Thoracic aorta (tissue), 2 donors: ENCODE measurements around the gene FGD6. TPM values are rescaled to one million over a fixed set of nuclear protein-coding genes. Genes with fewer than 3 reads are reported as not detected.
"Not testable (repeated sequence)": the region's sequence is repeated elsewhere in the genome, so short reads cannot be mapped to it uniquely, and the experiment has no call there.

Experiments
- ATAC-seq: fragments of 150-250 bp; one replicate; pipeline ENCODE4 v1.8.0; 2017; ENCODE audit warnings: low read depth; ENCODE audit not compliant: insufficient number of reproducible peaks, low FRiP score
- DNase-seq: peaks from one replicate; pipeline ENCODE4 v3.0.0-alpha.2; 2020; ENCODE audit warnings: low spot score
- H3K27ac ChIP-seq, 2 donors: fragments of 200-600 bp; sonication (generic); 1 replicate in 1 of 2; 2 replicates in 1 of 2; pipeline ENCODE4 v1.5.1; 2016; ENCODE audit warnings: mild to moderate bottlenecking in 2 of 2, moderate library complexity in 2 of 2
- H3K27me3 ChIP-seq: fragments of 200-600 bp; sonication (generic); replicated peaks from 2 replicates; pipeline ENCODE4 v1.6.0; 2016; ENCODE audit warnings: mild to moderate bottlenecking; ENCODE audit not compliant: insufficient read depth
- H3K36me3 ChIP-seq: fragments of 200-600 bp; sonication (generic); one replicate; pipeline ENCODE4 v1.5.1; 2016
- H3K4me1 ChIP-seq, 2 donors: fragments of 200-600 bp; sonication (generic); 1 replicate in 1 of 2; 2 replicates in 1 of 2; pipeline versions ENCODE4 v1.5.1 to v1.6.0; 2016; ENCODE audit warnings: low read depth in 2 of 2, mild to moderate bottlenecking in 1 of 2; ENCODE audit not compliant: control insufficient read depth in 1 of 2
- H3K4me3 ChIP-seq: fragments of 200-600 bp; sonication (generic); 2 replicates; pipeline ENCODE4 v1.5.1; 2016; ENCODE audit warnings: mild to moderate bottlenecking
- H3K9me3 ChIP-seq: fragments of 200-600 bp; sonication (generic); 2 replicates; pipeline ENCODE4 v1.5.1; 2016
- CTCF ChIP-seq: fragments of 200-600 bp; sonication (generic); IDR thresholded peaks from one replicate; pipeline ENCODE4 v1.5.1; 2019; ENCODE audit warnings: antibody characterized with exemption
- total RNA-seq, 2 donors: library from RNA; depleted of rRNA; stranded (reverse); fragments of >200 nt; gene quantifications; one replicate each; pipeline versions ENCODE4 v1.1.0 to v1.2.3, GENCODE V29; 2016

Gene FGD6
- total RNA-seq, 2 donors from 2014 or later, result 8.4 to 9.8 TPM

- H3K27ac ChIP-seq, result no peak overlapping the region
- no peaks in the 10 kb centered on the region for H3K36me3 ChIP-seq
- H3K27me3 ChIP-seq, result no peaks in the 10 kb centered on the region
- TF ChIP-seq CTCF, result no peak
- DNase-seq, result no peak
- no peak for ATAC-seq
- no peaks in the 10 kb centered on the region for H3K9me3 ChIP-seq
- H3K4me1 ChIP-seq, result peaks cover 5 to 29% of the 10 kb centered on the region in 2 donors
- no peak overlapping the region for H3K4me3 ChIP-seq
Measured at GRCh38 chr12:95197636-95198035, 19.6 kb downstream of the FGD6 start.

- not testable (repeated sequence) for ATAC-seq, H3K36me3 ChIP-seq, H3K4me3 ChIP-seq, DNase-seq, H3K9me3 ChIP-seq, H3K27me3 ChIP-seq, H3K27ac ChIP-seq
- peaks cover 5 to 24% of the 10 kb centered on the region in 2 donors for H3K4me1 ChIP-seq
Measured at GRCh38 chr12:95196875-95197569, 20.2 kb downstream of the FGD6 start.

- TF ChIP-seq CTCF, result no peak
- Histone ChIP-seq H3K36me3 (no peaks in the 10 kb centered on the region), H3K27me3 (no peaks in the 10 kb centered on the region), H3K4me3 (no peak overlapping the region), H3K27ac (no peak overlapping the region), H3K4me1 (peaks cover 0 to 7% of the 10 kb centered on the region in 2 donors), H3K9me3 (no peaks in the 10 kb centered on the region)
- DNase-seq, result no peak
- no peak for ATAC-seq
Measured at GRCh38 chr12:95195122-95195521, 22.1 kb downstream of the FGD6 start.

GRCh38 chr12:95193139-95193538, 24.1 kb downstream of the FGD6 start:
- no peak for DNase-seq

GRCh38 chr12:95192271-95192670, 25.0 kb downstream of the FGD6 start:
- H3K27me3 ChIP-seq, result no peaks in the 10 kb centered on the region
- no peak overlapping the region for H3K27ac ChIP-seq
- no peak overlapping the region for H3K4me3 ChIP-seq
- no peaks in the 10 kb centered on the region for H3K36me3 ChIP-seq
- ATAC-seq (no peak), DNase-seq (no peak)
- no peaks in the 10 kb centered on the region for H3K4me1 ChIP-seq
- no peak for TF ChIP-seq CTCF
- H3K9me3 ChIP-seq, result no peaks in the 10 kb centered on the region

More at GRCh38 chr12:95193139-95193538, 24.1 kb downstream of the FGD6 start:
- Histone ChIP-seq H3K27ac (no peak overlapping the region), H3K9me3 (no peaks in the 10 kb centered on the region), H3K27me3 (no peaks in the 10 kb centered on the region), H3K36me3 (no peaks in the 10 kb centered on the region), H3K4me3 (no peak overlapping the region), H3K4me1 (no peaks in the 10 kb centered on the region)
- ATAC-seq, result no peak
- no peak for TF ChIP-seq CTCF
